Endothelial cell of umbilical vein (primary cell): ENCODE data around the gene TMC3.

Source experiments
- EZH2 ChIP-seq: IDR thresholded peaks from 2 replicates; pipeline ENCODE4 v1.6.1; 2012; ENCODE audit warnings: borderline replicate concordance, low read depth, mild to moderate bottlenecking, moderate library complexity, low read length, inconsistent platforms; ENCODE audit not compliant: severe bottlenecking
- FOS ChIP-seq: IDR thresholded peaks from 2 replicates; pipeline ENCODE4 v1.6.1; 2011; ENCODE audit warnings: mild to moderate bottlenecking, low read length, moderate library complexity, borderline replicate concordance; ENCODE audit not compliant: insufficient read depth
- MYC ChIP-seq: IDR thresholded peaks from one replicate; pipeline ENCODE4 v1.6.1; 2011; ENCODE audit warnings: mild to moderate bottlenecking, low read depth, low read length
- POLR2A ChIP-seq: IDR thresholded peaks from 2 replicates; pipeline ENCODE4 v1.6.1; 2012; ENCODE audit warnings: low read depth, mild to moderate bottlenecking, control low read depth, low read length
- POLR2AphosphoS5 ChIP-seq: IDR thresholded peaks from 2 replicates; pipeline ENCODE4 v1.6.1; 2012; ENCODE audit warnings: low read depth, mild to moderate bottlenecking, control low read depth, low read length, moderate library complexity; ENCODE audit not compliant: insufficient read depth
- TF ChIP-seq, protein P1 (sequence below), 2 donors: IDR thresholded peaks; 1 replicate in 1 of 2; 2 replicates in 1 of 2; pipeline ENCODE4 v1.5.1; 2011; ENCODE audit warnings: low read length in 2 of 2, mild to moderate bottlenecking in 2 of 2, moderate library complexity in 2 of 2, control low read depth in 1 of 2, inconsistent platforms in 1 of 2, low read depth in 1 of 2; ENCODE audit not compliant: insufficient read depth in 1 of 2; ENCODE audit errors: extremely low read depth in 1 of 2
- TF ChIP-seq, protein P2 (sequence below): IDR thresholded peaks from 2 replicates; pipeline ENCODE4 v1.6.1; 2011; ENCODE audit not compliant: insufficient read depth, insufficient read length

DNA sequence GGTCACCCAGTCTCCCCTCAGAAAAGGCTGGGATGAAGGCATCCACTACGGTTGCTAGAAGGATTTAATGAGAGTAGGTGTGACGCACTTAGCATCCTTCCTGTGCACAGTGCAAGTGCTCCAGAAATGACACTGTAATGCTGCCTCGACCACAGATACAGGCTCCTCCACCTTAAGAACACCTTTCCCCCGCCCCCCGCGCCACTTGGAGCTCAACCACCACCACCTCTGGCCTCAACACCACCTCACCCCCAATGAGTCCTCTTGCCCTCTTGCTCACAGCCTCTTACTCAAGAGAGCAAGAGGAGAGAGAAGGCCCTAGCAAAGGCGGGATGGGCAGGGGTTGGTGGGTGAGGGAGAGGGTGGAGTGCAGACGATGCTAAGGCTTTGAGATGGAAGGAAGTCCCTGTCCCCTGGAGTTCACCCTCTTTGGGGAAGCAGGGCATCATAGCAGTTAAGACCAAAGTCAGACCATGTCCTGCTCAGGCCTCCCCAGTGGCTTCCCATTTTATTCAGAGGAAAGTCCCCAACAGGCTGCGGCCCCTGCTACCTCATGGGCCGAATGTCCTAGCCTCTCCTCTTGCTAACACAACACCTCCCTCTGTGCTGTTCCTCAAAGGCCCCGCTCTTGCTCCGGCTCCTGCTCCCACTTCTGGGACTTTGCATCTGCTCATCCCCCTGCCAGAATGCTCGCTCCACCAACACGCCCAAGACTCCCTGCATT lies 58.4 kb downstream of the TMC3 start:
- TF ChIP-seq POLR2AphosphoS5 (no peak), POLR2A (no peak), EZH2 (no peak), FOS (no peak), MYC (no peak)
- TF ChIP-seq, protein P1, sequence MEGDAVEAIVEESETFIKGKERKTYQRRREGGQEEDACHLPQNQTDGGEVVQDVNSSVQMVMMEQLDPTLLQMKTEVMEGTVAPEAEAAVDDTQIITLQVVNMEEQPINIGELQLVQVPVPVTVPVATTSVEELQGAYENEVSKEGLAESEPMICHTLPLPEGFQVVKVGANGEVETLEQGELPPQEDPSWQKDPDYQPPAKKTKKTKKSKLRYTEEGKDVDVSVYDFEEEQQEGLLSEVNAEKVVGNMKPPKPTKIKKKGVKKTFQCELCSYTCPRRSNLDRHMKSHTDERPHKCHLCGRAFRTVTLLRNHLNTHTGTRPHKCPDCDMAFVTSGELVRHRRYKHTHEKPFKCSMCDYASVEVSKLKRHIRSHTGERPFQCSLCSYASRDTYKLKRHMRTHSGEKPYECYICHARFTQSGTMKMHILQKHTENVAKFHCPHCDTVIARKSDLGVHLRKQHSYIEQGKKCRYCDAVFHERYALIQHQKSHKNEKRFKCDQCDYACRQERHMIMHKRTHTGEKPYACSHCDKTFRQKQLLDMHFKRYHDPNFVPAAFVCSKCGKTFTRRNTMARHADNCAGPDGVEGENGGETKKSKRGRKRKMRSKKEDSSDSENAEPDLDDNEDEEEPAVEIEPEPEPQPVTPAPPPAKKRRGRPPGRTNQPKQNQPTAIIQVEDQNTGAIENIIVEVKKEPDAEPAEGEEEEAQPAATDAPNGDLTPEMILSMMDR (IDR thresholded peaks at IDR 0.05; ENCODE audit: extremely low read depth in 1 of 2, insufficient read depth in 1 of 2, low read depth in 1 of 2, low read length in 2 of 2): no peak
- TF ChIP-seq, protein P2, sequence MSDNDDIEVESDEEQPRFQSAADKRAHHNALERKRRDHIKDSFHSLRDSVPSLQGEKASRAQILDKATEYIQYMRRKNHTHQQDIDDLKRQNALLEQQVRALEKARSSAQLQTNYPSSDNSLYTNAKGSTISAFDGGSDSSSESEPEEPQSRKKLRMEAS: no peak
